HFF-Myc (cell line): ENCODE data around the gene FRMD6.
A peak's percentile ranks its signal among the peaks of the same experiment; 100 is the strongest.

Experiments used
- DNase-seq: peaks from one replicate; pipeline ENCODE4 v3.0.0-alpha.2; 2011; ENCODE audit warnings: low read depth; ENCODE audit errors: extremely low read depth
- H3K4me3 ChIP-seq: replicated peaks from 2 replicates; pipeline ENCODE4 v1.5.1; 2011; ENCODE audit warnings: low read depth, mild to moderate bottlenecking, control low read depth, low read length
- TF ChIP-seq, protein P1 (sequence below): IDR thresholded peaks from 2 replicates; pipeline ENCODE4 v1.5.1; 2012; ENCODE audit warnings: mild to moderate bottlenecking, low read depth, low read length, control low read depth; ENCODE audit errors: missing control alignments

The FRMD6 gene

DNA sequence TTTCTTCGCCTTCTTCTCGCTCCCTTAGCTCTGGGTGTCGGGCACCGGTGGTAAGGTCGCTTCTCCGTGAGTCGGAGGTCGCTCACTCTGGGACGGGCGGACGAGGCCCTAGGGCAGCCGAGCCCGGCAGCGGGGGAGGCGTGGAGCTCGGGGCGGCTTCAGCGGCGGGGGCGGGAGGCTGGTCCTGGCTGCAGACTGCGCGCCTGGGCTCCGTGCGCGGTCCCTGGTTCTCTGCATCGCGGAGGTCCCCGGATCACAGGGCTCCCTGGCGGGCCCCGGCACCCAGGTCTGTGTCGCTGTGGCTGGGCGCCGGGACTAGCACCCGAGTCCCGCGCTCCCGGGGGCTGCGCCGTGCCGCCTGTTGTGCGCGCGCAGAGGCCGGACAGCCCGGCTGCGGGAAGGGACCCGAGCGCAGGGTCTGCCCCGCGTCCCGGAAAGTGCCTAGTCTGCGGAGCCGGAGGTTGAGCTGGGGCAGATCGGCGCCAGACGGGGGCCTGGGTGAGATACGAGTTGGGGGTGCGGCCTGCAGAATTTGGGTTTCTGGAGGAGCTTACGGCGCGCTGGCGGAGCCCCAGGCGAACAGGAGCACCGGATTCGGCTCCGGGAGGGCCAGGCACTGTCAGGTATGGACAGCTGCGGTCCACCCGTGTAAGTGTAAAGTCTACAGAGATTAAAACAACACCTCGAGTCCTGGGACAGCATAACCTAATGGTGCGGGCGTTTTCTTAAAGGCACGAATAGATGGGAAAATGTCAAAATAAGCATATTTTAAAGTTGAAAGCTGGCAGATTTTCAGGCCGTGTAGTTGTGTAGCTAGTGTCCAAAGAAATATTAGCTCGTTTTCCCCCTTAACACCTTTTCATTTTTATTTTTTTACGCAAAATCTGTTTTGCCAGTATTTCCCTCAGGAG lies 713 bp downstream of the FRMD6 start:
- DNase-seq, result no peak

DNA sequence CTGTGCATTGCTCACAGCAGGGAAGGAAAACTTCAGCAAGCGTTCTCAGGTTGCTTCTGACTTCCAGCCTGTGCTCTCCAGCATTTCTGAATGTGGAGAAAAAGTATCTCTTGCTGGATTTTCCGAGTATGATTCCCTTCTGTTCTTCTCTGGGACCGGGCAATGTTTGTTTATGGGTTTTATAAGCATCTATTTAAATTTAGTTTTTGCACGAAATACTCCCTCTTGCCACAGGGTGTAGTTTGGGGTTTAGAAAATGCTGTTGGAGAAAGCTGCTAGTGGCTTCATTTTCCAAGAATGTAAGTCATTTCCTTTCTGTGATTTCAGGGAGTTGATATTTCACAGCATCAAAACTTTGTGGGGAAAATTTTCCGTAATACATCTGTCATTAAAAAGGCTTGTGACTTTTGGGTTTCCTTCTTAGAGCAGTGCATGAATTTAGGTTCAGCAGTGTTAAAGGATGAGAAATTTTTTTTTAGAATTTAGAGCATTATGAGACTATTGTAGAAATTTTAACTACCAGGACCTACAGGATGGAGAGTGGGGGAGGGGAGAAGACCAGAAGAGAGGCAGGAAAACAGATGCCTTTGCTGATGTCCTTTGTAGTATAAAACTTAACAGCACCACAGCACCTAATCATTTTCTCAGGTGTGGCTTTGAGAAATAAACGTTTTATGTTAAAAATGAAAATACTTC lies 1.5 kb downstream of the FRMD6 start:
- TF ChIP-seq, protein P1, sequence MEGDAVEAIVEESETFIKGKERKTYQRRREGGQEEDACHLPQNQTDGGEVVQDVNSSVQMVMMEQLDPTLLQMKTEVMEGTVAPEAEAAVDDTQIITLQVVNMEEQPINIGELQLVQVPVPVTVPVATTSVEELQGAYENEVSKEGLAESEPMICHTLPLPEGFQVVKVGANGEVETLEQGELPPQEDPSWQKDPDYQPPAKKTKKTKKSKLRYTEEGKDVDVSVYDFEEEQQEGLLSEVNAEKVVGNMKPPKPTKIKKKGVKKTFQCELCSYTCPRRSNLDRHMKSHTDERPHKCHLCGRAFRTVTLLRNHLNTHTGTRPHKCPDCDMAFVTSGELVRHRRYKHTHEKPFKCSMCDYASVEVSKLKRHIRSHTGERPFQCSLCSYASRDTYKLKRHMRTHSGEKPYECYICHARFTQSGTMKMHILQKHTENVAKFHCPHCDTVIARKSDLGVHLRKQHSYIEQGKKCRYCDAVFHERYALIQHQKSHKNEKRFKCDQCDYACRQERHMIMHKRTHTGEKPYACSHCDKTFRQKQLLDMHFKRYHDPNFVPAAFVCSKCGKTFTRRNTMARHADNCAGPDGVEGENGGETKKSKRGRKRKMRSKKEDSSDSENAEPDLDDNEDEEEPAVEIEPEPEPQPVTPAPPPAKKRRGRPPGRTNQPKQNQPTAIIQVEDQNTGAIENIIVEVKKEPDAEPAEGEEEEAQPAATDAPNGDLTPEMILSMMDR, result no peak
- no peak for DNase-seq
- H3K4me3 ChIP-seq, result peak overlapping the region; percentile 93

More for the DNA sequence above, 713 bp downstream of the FRMD6 start:
- TF ChIP-seq, protein P1, result no peak
- H3K4me3 ChIP-seq, result peak overlapping the region; percentile 93

- TF ChIP-seq, protein P1, result no peak
- peak overlapping the region; percentile 93 for H3K4me3 ChIP-seq
- DNase-seq, result no peak
These were observed 2.2 kb downstream of the FRMD6 start for GRCh38 chr14:51653775-51654532.

DNA sequence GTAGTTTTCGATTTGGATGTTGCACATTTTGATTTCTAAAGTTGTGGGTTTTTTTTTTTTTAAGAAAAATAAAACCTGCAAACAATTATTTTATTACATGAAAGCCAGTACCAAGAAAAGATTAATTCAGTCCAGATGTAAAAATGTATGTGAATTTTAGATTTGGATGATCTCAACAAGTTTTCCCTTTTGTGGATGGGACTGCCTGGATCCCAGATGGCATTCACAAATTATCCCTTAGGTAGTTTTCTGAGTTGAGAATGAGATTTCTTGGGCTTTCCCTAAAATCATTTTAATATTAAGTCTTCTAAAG lies 2.8 kb downstream of the FRMD6 start:
- peak overlapping the region; percentile 93 for H3K4me3 ChIP-seq
- TF ChIP-seq, protein P1, result no peak
- DNase-seq, result no peak

DNA sequence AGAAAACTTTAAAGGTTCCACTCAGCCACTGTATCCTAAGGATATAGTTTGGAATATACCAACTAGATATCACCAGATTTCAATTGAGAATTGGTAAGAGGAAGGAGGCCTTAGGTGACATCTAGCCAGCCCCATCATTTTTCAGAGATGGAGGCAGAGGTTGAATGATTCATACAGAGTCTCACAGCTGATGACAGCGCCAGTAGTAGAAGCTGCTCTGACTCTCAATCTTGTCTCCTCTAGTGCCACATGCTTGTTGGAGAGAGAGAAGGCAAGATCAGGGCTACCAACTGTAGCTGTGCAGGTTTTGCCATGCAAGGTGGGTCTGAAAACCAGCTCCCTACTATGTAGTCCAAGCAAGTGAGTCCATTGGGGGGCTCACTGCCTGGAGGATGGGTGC lies 6.1 kb downstream of the FRMD6 start:
- H3K4me3 ChIP-seq, result peak overlapping the region; percentile 24
- no peak for DNase-seq

More for the DNA sequence above, 6.1 kb downstream of the FRMD6 start:
- TF ChIP-seq, protein P1, result no peak
